Stimulated activated CD8-positive, alpha-beta memory T cell treated with anti-CD3 and anti-CD28 coated beads, Interleukin-4, amount 100 ng/mL, for 24 hours (primary cell): Measurements from ENCODE around the gene CD164L2.
"Not testable (repeated sequence)": the region's sequence is repeated elsewhere in the genome, so short reads cannot be mapped to it uniquely, and the experiment has no call there.

Experiments
- DNase-seq: peaks from one replicate; pipeline ENCODE4 v3.0.0-alpha.2; 2020; ENCODE audit warnings: low read depth

CD164L2 gene

GRCh38 chr1:27384797-27385196, 1.7 kb upstream of the CD164L2 start:
- not testable (repeated sequence) for DNase-seq

DNA sequence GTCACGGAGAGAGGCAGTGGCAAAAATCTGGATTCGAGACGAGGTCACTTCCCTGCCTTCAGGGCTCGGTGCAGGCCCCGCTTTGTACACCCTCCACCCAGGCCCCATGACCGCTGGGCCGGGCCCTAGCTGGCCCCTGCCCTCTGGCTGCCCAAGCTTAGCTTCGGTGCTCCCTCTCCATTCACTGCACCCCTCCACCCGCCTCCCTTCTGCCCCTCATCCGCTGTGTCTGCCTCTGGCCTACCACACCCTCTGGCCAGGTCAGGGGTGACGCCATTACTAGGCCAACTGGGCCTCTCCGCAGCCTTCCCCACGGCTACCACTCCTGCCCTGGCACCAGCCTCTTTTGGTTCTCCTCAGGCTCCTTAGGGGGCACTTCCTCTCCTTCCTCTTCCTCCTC, 528 bp upstream of the CD164L2 start:
- DNase-seq: no peak

DNA sequence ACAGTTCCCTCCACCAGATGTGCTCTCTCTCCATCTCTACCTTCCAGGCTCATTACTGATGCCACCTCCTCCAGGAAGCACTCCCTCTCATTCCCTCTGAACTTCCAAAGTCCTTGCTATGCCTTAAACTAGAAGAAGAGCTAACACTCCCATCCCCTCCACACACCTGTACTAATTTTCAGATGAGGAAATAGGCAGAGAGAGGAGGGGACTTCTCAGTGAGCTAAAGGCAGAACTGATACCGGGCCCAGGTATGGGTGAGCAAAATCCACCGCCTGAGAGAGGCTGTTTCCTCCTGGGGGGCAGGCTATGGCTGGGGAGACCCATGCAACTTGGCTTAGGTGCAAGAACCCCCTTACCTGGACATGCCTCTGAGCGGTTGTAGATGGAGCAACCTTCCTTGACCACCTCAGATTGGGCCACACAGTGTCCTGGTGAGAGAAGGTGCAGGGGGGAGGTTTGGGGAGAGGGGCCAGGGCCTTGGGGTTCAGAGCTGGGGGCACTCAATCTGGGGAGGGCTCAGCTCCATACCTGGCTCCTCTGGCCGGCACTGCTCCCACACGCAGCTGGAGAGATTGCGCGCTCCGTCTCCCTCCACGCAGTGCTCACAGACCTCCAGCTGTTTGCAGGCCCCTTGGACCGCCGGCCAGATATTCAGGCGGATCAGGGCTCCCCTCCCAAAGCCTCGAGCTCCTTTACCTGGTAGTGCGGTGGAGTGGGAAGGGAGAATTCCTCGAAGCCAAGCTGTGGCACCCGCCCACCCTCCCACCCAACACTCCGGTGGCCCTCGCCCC, 967 bp downstream of the CD164L2 start:
- no peak for DNase-seq

- no peak for DNase-seq
Observed at GRCh38 chr1:27380766-27381733, 2.1 kb downstream of the CD164L2 start.

GRCh38 chr1:27380224-27380623, 2.9 kb downstream of the CD164L2 start:
- no peak for DNase-seq

DNA sequence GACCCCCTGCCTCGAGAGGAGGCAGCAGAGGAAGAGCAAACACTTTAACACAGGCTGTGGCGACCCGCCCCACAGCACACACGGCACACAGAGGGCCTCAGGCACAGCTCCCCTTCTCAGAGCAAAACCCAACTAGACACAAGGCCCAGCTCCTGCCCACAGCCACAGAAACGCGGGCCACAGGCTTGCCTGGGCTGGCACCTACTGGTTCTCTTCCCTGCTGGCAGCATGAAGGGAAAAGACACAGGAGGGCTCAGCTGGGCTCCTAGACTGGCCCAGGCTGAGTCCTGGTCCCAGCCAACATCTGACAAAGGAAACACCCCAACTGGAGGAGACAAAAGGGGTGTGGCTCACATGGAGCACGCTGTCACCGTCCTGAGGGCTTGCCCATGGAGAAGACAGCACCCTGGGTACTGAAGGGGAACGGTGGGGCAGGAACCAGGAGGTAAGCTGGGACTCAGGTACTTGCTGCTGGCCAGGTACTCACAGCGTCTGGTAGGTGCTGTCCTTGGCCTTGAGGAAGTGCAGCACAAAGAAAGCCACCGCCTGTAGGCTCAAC, 3.5 kb downstream of the CD164L2 start:
- DNase-seq: no peak

DNA sequence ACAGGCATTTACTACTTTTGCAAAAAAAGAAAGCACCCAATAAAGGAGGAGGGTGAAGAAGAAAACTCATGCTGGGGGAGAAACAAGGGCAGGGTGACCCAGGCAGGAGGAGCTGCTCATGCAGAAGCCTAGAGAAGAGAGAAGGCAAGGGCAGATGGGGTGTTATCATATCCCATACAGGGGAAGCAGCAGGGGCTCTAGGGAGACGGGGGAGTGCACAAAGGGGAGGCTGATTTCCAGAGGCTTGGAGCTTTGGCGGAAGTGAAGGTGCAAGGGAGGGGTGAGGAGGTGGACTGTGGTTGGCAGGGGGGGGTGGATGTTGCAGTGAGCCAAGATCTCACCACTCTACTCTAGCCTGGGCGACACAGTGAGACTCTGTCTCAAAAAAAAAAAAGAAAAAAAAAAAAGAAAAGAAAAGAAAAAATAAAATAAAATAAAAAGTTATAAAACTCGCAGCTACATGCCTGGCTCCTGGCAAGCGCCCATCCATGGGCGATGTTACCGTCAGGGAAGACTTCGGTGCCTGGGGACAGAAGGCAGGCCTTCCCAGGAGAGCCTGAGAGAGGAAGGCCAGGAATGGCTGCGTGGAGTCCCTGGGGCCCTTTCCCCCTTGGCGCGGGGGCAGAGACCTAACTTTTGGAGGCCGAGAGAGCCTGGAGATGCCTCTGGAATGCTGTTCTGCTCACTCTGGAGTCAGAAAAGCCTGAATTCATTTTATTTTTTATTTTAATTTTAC, 5.2 kb downstream of the CD164L2 start:
- DNase-seq: no peak

GRCh38 chr1:27374362-27375086, 8.6 kb downstream of the CD164L2 start, which contains the start of gene FCN3:
Gene FCN3 (minus strand): TSS chr1:27374824. CDS start chr1:27374818, 6 bp downstream.
- no peak for DNase-seq

- no peak for DNase-seq
Observed at GRCh38 chr1:27372808-27373690, 10.1 kb downstream of the CD164L2 start.

- no peak for DNase-seq
Observed at GRCh38 chr1:27372022-27372807, 10.9 kb downstream of the CD164L2 start.

- DNase-seq: no peak
Observed at GRCh38 chr1:27368869-27369582, 14.1 kb downstream of the CD164L2 start.

- DNase-seq: no peak
Observed at GRCh38 chr1:27367160-27367650, 15.9 kb downstream of the CD164L2 start.

GRCh38 chr1:27366411-27367159, 16.5 kb downstream of the CD164L2 start, which contains the start of gene MAP3K6:
Gene MAP3K6 (minus strand): TSS chr1:27366961. CDS start chr1:27366597, 364 bp downstream.
- no peak for DNase-seq

GRCh38 chr1:27366113-27366410, 17.1 kb downstream of the CD164L2 start:
- peak; percentile 62 for DNase-seq

DNA sequence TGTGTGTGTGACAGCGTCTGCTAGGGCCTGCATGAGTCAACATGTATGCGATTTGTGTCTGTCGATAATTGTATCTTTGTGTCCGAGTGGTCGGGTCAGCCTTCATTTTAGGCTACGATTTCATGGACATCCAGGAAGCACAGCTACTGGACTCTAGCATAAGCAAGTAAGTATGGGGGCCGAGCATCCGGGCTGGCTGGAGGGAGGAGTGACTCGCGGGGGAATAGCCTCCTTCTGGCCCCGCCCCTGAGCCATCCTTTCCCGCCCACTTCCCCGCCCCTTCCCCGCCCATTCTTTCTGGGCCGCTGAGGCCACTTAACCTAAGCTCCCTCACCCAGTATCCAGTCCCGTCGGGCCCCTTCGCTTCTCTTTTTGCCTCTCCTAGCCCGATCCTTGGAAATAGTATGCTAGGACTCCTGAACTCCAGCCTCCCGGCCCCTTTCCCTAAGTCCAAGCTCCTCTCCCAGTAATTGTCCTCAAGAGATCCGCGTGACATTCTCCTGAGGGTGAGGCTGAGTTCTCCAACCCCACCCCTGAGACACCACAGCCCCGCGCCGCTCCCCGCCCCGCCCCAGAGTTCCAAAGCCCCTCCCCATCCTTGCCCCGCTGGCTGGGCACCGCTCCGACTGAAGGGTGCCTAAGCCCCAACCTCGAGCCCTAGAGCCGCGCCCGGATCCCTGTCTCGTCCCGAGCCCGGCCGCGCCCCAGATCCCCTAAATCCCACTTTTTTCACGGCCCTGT, 17.6 kb downstream of the CD164L2 start:
- DNase-seq: peak; percentile 67

DNA sequence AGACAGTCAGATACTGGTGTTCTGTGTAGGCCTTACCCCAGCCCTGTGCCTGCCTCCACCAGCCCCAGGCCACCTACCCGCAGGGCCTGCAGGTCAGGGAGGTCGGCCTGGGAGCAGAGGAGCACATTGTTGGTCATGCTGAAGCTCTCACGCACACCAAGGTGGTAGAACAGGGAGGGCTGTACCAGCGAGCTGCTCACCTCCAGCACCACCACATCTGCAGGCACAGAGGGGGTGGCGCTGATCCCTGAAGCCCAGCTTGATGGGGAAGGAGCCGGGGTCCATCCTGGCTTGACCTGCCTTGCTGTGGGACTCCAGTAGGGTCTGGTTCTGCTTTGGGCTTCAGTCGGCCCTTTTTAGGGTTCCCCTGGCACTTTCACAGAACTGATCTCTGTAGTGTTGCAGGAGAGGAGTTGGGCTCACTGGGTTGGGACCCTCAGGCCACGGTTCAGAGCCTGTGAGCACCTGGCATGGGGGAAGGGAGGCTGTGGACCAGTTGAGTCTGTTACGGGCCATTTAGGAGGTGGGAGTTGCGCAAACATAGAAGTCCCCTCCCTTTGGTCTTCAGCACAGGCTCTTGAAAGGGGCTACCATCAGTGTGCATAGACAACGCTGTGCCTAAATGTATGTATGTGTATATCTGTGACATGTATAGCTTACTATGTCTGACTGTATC, 18.3 kb downstream of the CD164L2 start:
- no peak for DNase-seq
